GM06990 (cell line): ENCODE results near the gene CDC14C.

Source experiments
- DNase-seq: peaks from one replicate; pipeline ENCODE4 v3.0.0-alpha.2; 2011; ENCODE audit not compliant: insufficient read length; ENCODE audit errors: extremely low read depth
- H3K27me3 ChIP-seq: replicated peaks from 2 replicates; pipeline ENCODE4 v1.6.0; 2011; ENCODE audit warnings: low read length; ENCODE audit not compliant: control insufficient read depth, insufficient read depth
- H3K36me3 ChIP-seq: 2 replicates; pipeline ENCODE4 v1.5.1; 2011; ENCODE audit warnings: low read length; ENCODE audit not compliant: control insufficient read depth, insufficient read depth
- H3K4me3 ChIP-seq: replicated peaks from 2 replicates; pipeline ENCODE4 v1.5.1; 2011; ENCODE audit warnings: low read depth, mild to moderate bottlenecking, control low read depth, low read length
- TF ChIP-seq, protein P1 (sequence below): IDR thresholded peaks from 2 replicates; pipeline ENCODE4 v1.5.1; 2011; ENCODE audit warnings: low read length, control low read depth, mild to moderate bottlenecking, inconsistent platforms; ENCODE audit not compliant: insufficient read depth, poor library complexity, severe bottlenecking

Gene CDC14C

GRCh38 chr7:48932126-48932910 lies 8.0 kb downstream of the CDC14C start:
- no peak for DNase-seq
- no peaks in the 10 kb centered on the region for H3K36me3 ChIP-seq
- TF ChIP-seq, protein P1, sequence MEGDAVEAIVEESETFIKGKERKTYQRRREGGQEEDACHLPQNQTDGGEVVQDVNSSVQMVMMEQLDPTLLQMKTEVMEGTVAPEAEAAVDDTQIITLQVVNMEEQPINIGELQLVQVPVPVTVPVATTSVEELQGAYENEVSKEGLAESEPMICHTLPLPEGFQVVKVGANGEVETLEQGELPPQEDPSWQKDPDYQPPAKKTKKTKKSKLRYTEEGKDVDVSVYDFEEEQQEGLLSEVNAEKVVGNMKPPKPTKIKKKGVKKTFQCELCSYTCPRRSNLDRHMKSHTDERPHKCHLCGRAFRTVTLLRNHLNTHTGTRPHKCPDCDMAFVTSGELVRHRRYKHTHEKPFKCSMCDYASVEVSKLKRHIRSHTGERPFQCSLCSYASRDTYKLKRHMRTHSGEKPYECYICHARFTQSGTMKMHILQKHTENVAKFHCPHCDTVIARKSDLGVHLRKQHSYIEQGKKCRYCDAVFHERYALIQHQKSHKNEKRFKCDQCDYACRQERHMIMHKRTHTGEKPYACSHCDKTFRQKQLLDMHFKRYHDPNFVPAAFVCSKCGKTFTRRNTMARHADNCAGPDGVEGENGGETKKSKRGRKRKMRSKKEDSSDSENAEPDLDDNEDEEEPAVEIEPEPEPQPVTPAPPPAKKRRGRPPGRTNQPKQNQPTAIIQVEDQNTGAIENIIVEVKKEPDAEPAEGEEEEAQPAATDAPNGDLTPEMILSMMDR, result no peak
- no peaks in the 10 kb centered on the region for H3K27me3 ChIP-seq
- no peak overlapping the region for H3K4me3 ChIP-seq

- no peaks in the 10 kb centered on the region for H3K36me3 ChIP-seq
- no peak overlapping the region for H3K4me3 ChIP-seq
- TF ChIP-seq, protein P1, result no peak
- DNase-seq, result no peak
- no peaks in the 10 kb centered on the region for H3K27me3 ChIP-seq
These were observed 9.3 kb downstream of the CDC14C start for GRCh38 chr7:48933549-48934085.

DNA sequence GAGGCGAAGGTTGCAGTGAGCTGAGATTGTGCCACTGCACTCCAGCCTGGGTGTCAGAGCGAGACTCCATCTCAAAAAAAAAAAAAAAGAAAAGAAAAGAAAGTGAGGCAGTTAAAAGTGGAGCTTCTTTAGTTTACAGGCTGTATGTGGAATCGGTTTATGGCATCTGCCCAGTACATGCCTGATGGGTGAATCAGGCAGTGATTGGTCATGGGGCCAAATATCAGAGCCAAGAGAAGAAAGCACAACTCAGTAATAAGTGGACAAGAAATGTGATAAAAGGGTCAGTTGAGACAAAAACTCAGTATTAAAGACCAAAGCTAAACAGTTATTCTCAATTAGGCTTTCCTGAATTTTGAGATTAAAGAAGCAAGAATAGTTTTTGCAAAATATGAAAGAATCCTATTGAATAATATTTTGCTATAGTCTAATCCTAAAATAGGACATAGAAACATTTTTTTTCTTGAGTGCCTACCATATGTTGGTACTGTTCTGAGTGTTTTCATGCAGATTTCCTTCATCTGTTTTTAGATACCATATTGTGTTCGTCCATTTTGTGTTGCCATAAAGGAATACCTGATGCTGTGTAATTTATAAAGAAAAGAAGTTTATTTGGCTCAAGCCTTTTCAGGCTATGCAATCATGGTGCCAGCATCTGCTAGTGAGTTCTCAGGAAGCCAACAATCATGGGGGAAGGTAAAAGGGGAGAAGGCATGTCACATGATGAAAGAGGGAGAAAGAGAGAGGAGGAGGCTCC lies 14.4 kb downstream of the CDC14C start:
- H3K36me3 ChIP-seq, result no peaks in the 10 kb centered on the region
- no peak overlapping the region for H3K4me3 ChIP-seq
- DNase-seq, result no peak
- H3K27me3 ChIP-seq, result no peaks in the 10 kb centered on the region
- TF ChIP-seq, protein P1, result no peak

DNA sequence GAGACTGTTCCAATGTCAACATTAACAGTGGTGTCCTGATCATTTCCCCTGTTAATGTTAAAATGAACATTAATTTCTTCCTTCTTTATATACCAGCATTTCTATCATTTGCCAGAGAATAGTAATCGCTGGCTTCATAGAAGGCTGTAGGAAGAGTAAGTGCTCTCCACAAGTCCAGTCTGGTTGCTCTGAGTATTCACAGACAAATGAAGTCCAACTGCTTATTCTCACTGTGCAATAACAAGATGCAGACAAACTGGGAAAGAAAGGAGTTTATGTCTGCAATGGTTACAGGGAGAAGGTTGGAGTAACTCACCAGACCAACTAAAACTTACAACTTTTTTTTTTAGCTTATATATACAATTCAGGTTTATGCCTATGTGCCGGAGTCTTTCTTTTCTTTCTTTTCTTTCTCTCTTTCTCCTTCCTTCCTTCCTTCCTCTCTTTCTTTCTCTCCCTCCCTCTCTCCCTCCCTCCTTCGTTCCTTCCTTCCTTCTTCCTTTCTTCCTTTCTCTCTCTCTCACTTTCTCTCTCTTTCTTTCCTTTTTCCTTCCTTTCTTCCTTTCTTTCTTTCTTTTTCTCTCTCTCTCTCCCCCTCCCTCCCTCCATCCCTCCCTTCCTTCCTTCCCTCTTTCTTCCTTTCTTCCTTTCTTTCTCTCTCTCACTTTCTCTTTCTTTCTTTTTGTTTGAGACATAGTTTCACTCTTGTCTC lies 19.1 kb downstream of the CDC14C start:
- no peaks in the 10 kb centered on the region for H3K27me3 ChIP-seq
- TF ChIP-seq, protein P1, result no peak
- H3K36me3 ChIP-seq, result no peaks in the 10 kb centered on the region
- DNase-seq, result no peak
- no peak overlapping the region for H3K4me3 ChIP-seq

- no peaks in the 10 kb centered on the region for H3K36me3 ChIP-seq
- no peak overlapping the region for H3K4me3 ChIP-seq
- TF ChIP-seq, protein P1, result no peak
- no peaks in the 10 kb centered on the region for H3K27me3 ChIP-seq
- DNase-seq, result no peak
These were observed 31.6 kb downstream of the CDC14C start for GRCh38 chr7:48955916-48956315.
